CD14-positive monocyte (primary cell): ENCODE measurements around the gene SLC35E4. TPM values are rescaled to one million over a fixed set of nuclear protein-coding genes. Genes with fewer than 3 reads are reported as not detected.

Experiments
- DNase-seq, 3 donors: peaks; one replicate each; pipeline ENCODE4 v3.0.0-alpha.2; 2011 to 2022
- H2AFZ ChIP-seq: 2 replicates; pipeline ENCODE4 v1.6.0; 2012; ENCODE audit warnings: mild to moderate bottlenecking, low read depth, low read length, inconsistent platforms; ENCODE audit not compliant: insufficient read depth, poor library complexity, severe bottlenecking
- H3K27ac ChIP-seq, 2 donors: 1 replicate in 1 of 2; 2 replicates in 1 of 2; pipeline ENCODE4 v1.5.1; 2012 to 2013; ENCODE audit warnings: low read length in 2 of 2, control low read depth in 1 of 2, inconsistent platforms in 1 of 2, low read depth in 1 of 2, mild to moderate bottlenecking in 1 of 2
- H3K27me3 ChIP-seq, 2 donors: one replicate each; pipeline versions ENCODE4 v1.6.0 to v1.6.1; 2011 to 2013; ENCODE audit warnings: low read length in 2 of 2; ENCODE audit not compliant: control insufficient read depth in 2 of 2, insufficient read depth in 2 of 2
- H3K36me3 ChIP-seq, 2 donors: replicated peaks in 1 of 2; 1 replicate in 1 of 2; 2 replicates in 1 of 2; pipeline versions ENCODE4 v1.5.1 to v1.6.1; 2012 to 2013; ENCODE audit warnings: low read length in 2 of 2, control low read depth in 1 of 2, inconsistent platforms in 1 of 2, mild to moderate bottlenecking in 1 of 2; ENCODE audit not compliant: insufficient read depth in 2 of 2, control insufficient read depth in 1 of 2
- H3K4me1 ChIP-seq, 2 donors: 1 replicate in 1 of 2; 2 replicates in 1 of 2; pipeline versions ENCODE4 v1.5.1 to v1.6.1; 2012 to 2013; ENCODE audit warnings: low read length in 2 of 2, control low read depth in 1 of 2, inconsistent platforms in 1 of 2, mild to moderate bottlenecking in 1 of 2, moderate library complexity in 1 of 2; ENCODE audit not compliant: insufficient read depth in 2 of 2, control insufficient read depth in 1 of 2
- H3K4me2 ChIP-seq: replicated peaks from 2 replicates; pipeline ENCODE3; 2012; ENCODE audit warnings: low read length, moderate library complexity, mild to moderate bottlenecking; ENCODE audit not compliant: poor library complexity, severe bottlenecking; ENCODE audit errors: extremely low read depth
- H3K4me3 ChIP-seq, 3 experiments: fragments of 200-600 bp in 1 of 3; sonication (generic) in 1 of 3; replicated peaks in 1 of 3; 1 replicate in 2 of 3; 2 replicates in 1 of 3; pipeline ENCODE4 v1.5.1; 2011 to 2013; ENCODE audit warnings: low read length in 3 of 3, mild to moderate bottlenecking in 3 of 3, control low read depth in 2 of 3, low read depth in 2 of 3, inconsistent platforms in 1 of 3, moderate library complexity in 1 of 3
- H3K79me2 ChIP-seq: 2 replicates; pipeline ENCODE4 v1.6.0; 2012; ENCODE audit warnings: mild to moderate bottlenecking, control low read depth, inconsistent platforms, low read length, moderate library complexity; ENCODE audit not compliant: insufficient read depth
- H3K9ac ChIP-seq: 2 replicates; pipeline ENCODE4 v1.6.0; 2017; ENCODE audit warnings: low read length, mild to moderate bottlenecking; ENCODE audit not compliant: insufficient read depth, poor library complexity, severe bottlenecking
- H3K9me3 ChIP-seq, 2 donors: replicated peaks in 1 of 2; 1 replicate in 1 of 2; 2 replicates in 1 of 2; pipeline versions ENCODE4 v1.5.1 to v1.6.1; 2012 to 2013; ENCODE audit warnings: low read length in 2 of 2, control low read depth in 1 of 2; ENCODE audit not compliant: control insufficient read depth in 1 of 2, insufficient read depth in 1 of 2
- H4K20me1 ChIP-seq: 2 replicates; pipeline ENCODE4 v1.6.0; 2012; ENCODE audit warnings: mild to moderate bottlenecking, low read length, control low read depth, moderate library complexity; ENCODE audit not compliant: insufficient read depth
- H3K27ac Mint-ChIP-seq, 7 donors: one replicate each; pipeline ENCODE4 v1.8.0; 2020; ENCODE audit warnings: mild to moderate bottlenecking in 7 of 7, mixed read lengths in 7 of 7, moderate library complexity in 6 of 7, inconsistent platforms in 2 of 7
- H3K27me3 Mint-ChIP-seq, 3 donors: one replicate each; pipeline ENCODE4 v1.8.0; 2021 to 2022; ENCODE audit warnings: low read depth in 3 of 3, mild to moderate bottlenecking in 3 of 3, mixed read lengths in 3 of 3, moderate library complexity in 3 of 3, inconsistent platforms in 1 of 3
- H3K36me3 Mint-ChIP-seq, 2 donors: one replicate each; pipeline ENCODE4 v1.8.0; 2020; ENCODE audit warnings: mixed read lengths in 2 of 2, inconsistent platforms in 1 of 2, mild to moderate bottlenecking in 1 of 2
- H3K4me1 Mint-ChIP-seq: one replicate; pipeline ENCODE4 v1.8.0; 2020; ENCODE audit warnings: mild to moderate bottlenecking, mixed read lengths
- H3K4me3 Mint-ChIP-seq, 2 donors: one replicate each; pipeline ENCODE4 v1.8.0; 2020; ENCODE audit warnings: mild to moderate bottlenecking in 2 of 2, mixed read lengths in 2 of 2, moderate library complexity in 1 of 2
- H3K9me3 Mint-ChIP-seq, 7 donors: one replicate each; pipeline ENCODE4 v1.8.0; 2020 to 2022; ENCODE audit warnings: mixed read lengths in 7 of 7, mild to moderate bottlenecking in 6 of 7, moderate library complexity in 6 of 7, inconsistent platforms in 2 of 7
- WGBS: methylation state at CpG from one replicate; pipeline ENCODE4 v1.1.5; 2013; ENCODE audit warnings: missing lambda C conversion rate; ENCODE audit not compliant: insufficient coverage; 5-methylcytosine and 5-hydroxymethylcytosine counted together
- intact Hi-C, 2 donors: fragments of 100-400 bp; cut with micrococcal nuclease; formaldehyde crosslinking; loops; one replicate each; pipeline versions ENCODE4 v1.15.0 to v1.15.1; 2023
- polyA plus RNA-seq, 3 donors: library from polyadenylated mRNA; depleted of rRNA in 1 of 3; unstranded in 2 of 3; stranded (reverse) in 1 of 3; fragments of 300-500 nt in 2 of 3; fragments of >200 nt in 1 of 3; fragmentation: Illumina TruSeq in 2 of 3; gene quantifications; 1 replicate in 2 of 3; 2 replicates in 1 of 3; pipeline ENCODE4 v1.2.3, GENCODE V29; 2012 to 2021
- TF ChIP-seq, protein P1 (sequence below): fragments of 200-600 bp; IDR thresholded peaks from one replicate; pipeline ENCODE4 v1.8.0; 2022; ENCODE audit warnings: antibody characterized with exemption, mild to moderate bottlenecking

The SLC35E4 gene
- polyA plus RNA-seq, 3 donors: 1.4 to 2.4 (median 1.6) TPM

DNA sequence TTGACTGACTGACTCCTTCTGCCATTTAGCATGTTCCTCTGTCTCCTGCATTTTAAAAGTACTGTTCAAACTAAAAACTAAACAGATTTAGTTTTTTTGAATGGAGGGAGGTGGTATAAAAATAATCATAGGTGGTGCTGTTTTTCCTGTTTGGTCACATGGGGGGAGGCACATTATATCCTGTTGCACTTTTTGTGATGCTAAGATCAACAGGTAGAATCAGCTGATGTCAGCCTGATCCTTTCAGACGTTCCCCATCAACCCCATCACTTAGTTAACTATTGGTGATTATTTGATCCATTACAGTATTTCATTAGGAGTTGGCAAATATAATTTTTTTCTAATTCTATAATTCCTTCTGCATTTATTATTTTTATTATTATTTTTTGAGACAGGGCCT lies 54.0 kb downstream of the SLC35E4 start:
- Histone ChIP-seq H3K4me1 (peaks cover 5 to 8% of the 10 kb centered on the region in 2 donors), H3K4me2 (no peak overlapping the region), H3K27me3 (peaks cover 15 to 17% of the 10 kb centered on the region in 2 donors), H4K20me1 (no peaks in the 10 kb centered on the region), H3K4me3 (no peak overlapping the region), H3K9ac (no peak overlapping the region), H3K36me3 (no peaks in the 10 kb centered on the region), H2AFZ (no peak overlapping the region), H3K9me3 (peaks cover 0 to 5% of the 10 kb centered on the region in 2 donors), H3K79me2 (no peaks in the 10 kb centered on the region), H3K27ac (no peak overlapping the region)
- H3K4me3 Mint-ChIP-seq: no peak overlapping the region
- H3K9me3 Mint-ChIP-seq: peaks cover 0 to 7% (median 0%) of the 10 kb centered on the region in 7 donors
- H3K4me1 Mint-ChIP-seq: peaks cover 3% of the 10 kb centered on the region
- peaks cover 17 to 32% (median 31%) of the 10 kb centered on the region in 3 donors for H3K27me3 Mint-ChIP-seq
- TF ChIP-seq, protein P1, sequence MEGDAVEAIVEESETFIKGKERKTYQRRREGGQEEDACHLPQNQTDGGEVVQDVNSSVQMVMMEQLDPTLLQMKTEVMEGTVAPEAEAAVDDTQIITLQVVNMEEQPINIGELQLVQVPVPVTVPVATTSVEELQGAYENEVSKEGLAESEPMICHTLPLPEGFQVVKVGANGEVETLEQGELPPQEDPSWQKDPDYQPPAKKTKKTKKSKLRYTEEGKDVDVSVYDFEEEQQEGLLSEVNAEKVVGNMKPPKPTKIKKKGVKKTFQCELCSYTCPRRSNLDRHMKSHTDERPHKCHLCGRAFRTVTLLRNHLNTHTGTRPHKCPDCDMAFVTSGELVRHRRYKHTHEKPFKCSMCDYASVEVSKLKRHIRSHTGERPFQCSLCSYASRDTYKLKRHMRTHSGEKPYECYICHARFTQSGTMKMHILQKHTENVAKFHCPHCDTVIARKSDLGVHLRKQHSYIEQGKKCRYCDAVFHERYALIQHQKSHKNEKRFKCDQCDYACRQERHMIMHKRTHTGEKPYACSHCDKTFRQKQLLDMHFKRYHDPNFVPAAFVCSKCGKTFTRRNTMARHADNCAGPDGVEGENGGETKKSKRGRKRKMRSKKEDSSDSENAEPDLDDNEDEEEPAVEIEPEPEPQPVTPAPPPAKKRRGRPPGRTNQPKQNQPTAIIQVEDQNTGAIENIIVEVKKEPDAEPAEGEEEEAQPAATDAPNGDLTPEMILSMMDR: no peak
- no peak overlapping the region for H3K27ac Mint-ChIP-seq
- no peak for DNase-seq
- no CpG with 5 or more reads among the region's 1 CpG for WGBS
- intact Hi-C loops: no loop called here
- H3K36me3 Mint-ChIP-seq: no peaks in the 10 kb centered on the region

DNA sequence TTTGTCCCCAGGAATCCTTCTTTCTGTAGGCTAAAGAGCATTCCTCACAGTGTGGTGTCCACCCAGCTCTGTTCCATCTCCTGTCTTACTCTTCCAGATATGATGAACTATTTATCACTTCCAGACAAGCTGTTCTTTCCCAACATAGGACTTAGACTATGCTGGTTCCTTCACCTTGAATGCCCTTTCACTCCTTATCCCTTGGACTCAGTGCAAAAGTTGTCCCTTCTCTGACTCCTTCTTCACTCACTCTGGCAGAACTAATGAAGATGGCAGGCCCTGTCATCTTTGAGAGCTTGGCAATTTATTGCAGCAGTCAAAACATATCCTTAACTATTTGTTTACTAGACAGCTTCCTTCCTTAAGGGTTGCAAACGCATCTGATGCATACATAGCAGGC lies 55.6 kb downstream of the SLC35E4 start:
- Mint-ChIP-seq H3K4me1 (peaks cover 3% of the 10 kb centered on the region), H3K27ac (peak overlapping the region in 1 of 7 donors; percentile 32), H3K27me3 (peaks cover 31 to 46% (median 39%) of the 10 kb centered on the region in 3 donors), H3K36me3 (peaks cover 0 to 5% of the 10 kb centered on the region in 2 donors), H3K4me3 (peak overlapping the region in 1 of 2 donors; percentile 9), H3K9me3 (peaks cover 0 to 7% (median 3%) of the 10 kb centered on the region in 7 donors)
- Histone ChIP-seq H4K20me1 (no peaks in the 10 kb centered on the region), H3K4me1 (peaks cover 9 to 14% of the 10 kb centered on the region in 2 donors), H3K4me3 (no peak overlapping the region), H3K9me3 (peaks cover 0 to 5% of the 10 kb centered on the region in 2 donors), H3K9ac (no peak overlapping the region), H2AFZ (no peak overlapping the region), H3K27ac (no peak overlapping the region), H3K36me3 (no peaks in the 10 kb centered on the region), H3K27me3 (peaks cover 23 to 31% of the 10 kb centered on the region in 2 donors), H3K4me2 (no peak overlapping the region), H3K79me2 (no peaks in the 10 kb centered on the region)
- intact Hi-C loops: no loop called here
- no CpG with 5 or more reads among the region's 1 CpG for WGBS
- TF ChIP-seq, protein P1: no peak
- no peak for DNase-seq
